ENCODE data around the gene RANBP1.

RANBP1 gene

GRCh38 chr22:20109411-20110358 is 6.2 kb upstream of the RANBP1 start:
- DNase-seq, result no peak

GRCh38 chr22:20110359-20110985 is 5.4 kb upstream of the RANBP1 start:
- no peak for DNase-seq

- DNase-seq, result no peak
Observed at GRCh38 chr22:20111045-20111688, 4.7 kb upstream of the RANBP1 start.

GRCh38 chr22:20111689-20112622 is 3.9 kb upstream of the RANBP1 start:
- DNase-seq, result no peak

- DNase-seq, result no peak
Observed at GRCh38 chr22:20112623-20113511, 3.0 kb upstream of the RANBP1 start.

GRCh38 chr22:20113551-20114310 is 2.2 kb upstream of the RANBP1 start:
- no peak for DNase-seq

- DNase-seq, result no peak
Observed at GRCh38 chr22:20114506-20115475, 1.1 kb upstream of the RANBP1 start.

- no peak for DNase-seq
Observed at GRCh38 chr22:20116376-20116950, 559 bp downstream of the RANBP1 start.

GRCh38 chr22:20116951-20117632 is 1.2 kb downstream of the RANBP1 start, which contains the start of gene TRMT2A:
TSS of gene TRMT2A (minus strand) at chr22:20117226. CDS start at chr22:20116906, 320 bp downstream.
- peak; percentile 96 for DNase-seq

- DNase-seq, result no peak
Observed at GRCh38 chr22:20117633-20118299, 1.9 kb downstream of the RANBP1 start.

GRCh38 chr22:20118300-20119020 is 2.6 kb downstream of the RANBP1 start:
- DNase-seq, result no peak

GRCh38 chr22:20121856-20122415 is 6.0 kb downstream of the RANBP1 start:
- no peak for DNase-seq

GRCh38 chr22:20123366-20124082 is 7.6 kb downstream of the RANBP1 start:
- DNase-seq, result no peak

GRCh38 chr22:20124083-20124787 is 8.3 kb downstream of the RANBP1 start:
- no peak for DNase-seq

All from NCI-H510A treated with DMSO at 0.1 percent for 48 hours (cell line).